Fibroblast of lung (primary cell): ENCODE measurements around the gene ZNF775. TPM values are rescaled to one million over a fixed set of nuclear protein-coding genes. Genes with fewer than 3 reads are reported as not detected.
A peak's percentile ranks its signal among the peaks of the same experiment; 100 is the strongest.

ENCODE experiments used
- DNase-seq, 2 donors: peaks; one replicate each; pipeline versions ENCODE4 v3.0.0 to v3.0.0-alpha.2; 2010; ENCODE audit warnings: low read depth in 2 of 2
- H2AFZ ChIP-seq: 2 replicates; pipeline ENCODE4 v1.5.1; 2012; ENCODE audit warnings: low read length, control low read depth, inconsistent platforms
- H3K27ac ChIP-seq: 2 replicates; pipeline ENCODE4 v1.5.1; 2011; ENCODE audit warnings: low read length, control low read depth; ENCODE audit not compliant: insufficient read depth
- H3K27me3 ChIP-seq: 2 replicates; pipeline ENCODE4 v1.5.1; 2011; ENCODE audit warnings: mild to moderate bottlenecking, low read length; ENCODE audit not compliant: control insufficient read depth, insufficient read depth
- H3K36me3 ChIP-seq: 2 replicates; pipeline ENCODE4 v1.5.1; 2011; ENCODE audit warnings: low read length; ENCODE audit not compliant: control insufficient read depth, insufficient read depth
- H3K4me1 ChIP-seq: 2 replicates; pipeline ENCODE4 v1.5.1; 2011; ENCODE audit warnings: low read length; ENCODE audit not compliant: control insufficient read depth, insufficient read depth; ENCODE audit errors: extremely low read depth
- H3K4me2 ChIP-seq: 2 replicates; pipeline ENCODE4 v1.5.1; 2011; ENCODE audit warnings: low read length, control low read depth; ENCODE audit not compliant: insufficient read depth; ENCODE audit errors: extremely low read depth
- H3K4me3 ChIP-seq, 4 experiments: fragments of 200-600 bp in 1 of 4; sonication (generic) in 1 of 4; replicated peaks in 1 of 4; 2 replicates each; pipeline ENCODE4 v1.5.1; 2011 to 2016; ENCODE audit warnings: low read length in 4 of 4, low read depth in 3 of 4, mild to moderate bottlenecking in 3 of 4, control low read depth in 2 of 4, inconsistent platforms in 1 of 4, mixed read lengths in 1 of 4; ENCODE audit not compliant: insufficient read depth in 1 of 4; ENCODE audit errors: control extremely low read depth in 1 of 4
- H3K79me2 ChIP-seq: 2 replicates; pipeline ENCODE4 v1.5.1; 2012; ENCODE audit warnings: mild to moderate bottlenecking, low read length, inconsistent platforms; ENCODE audit not compliant: control insufficient read depth, insufficient read depth
- H3K9ac ChIP-seq: 2 replicates; pipeline ENCODE4 v1.5.1; 2011; ENCODE audit warnings: mild to moderate bottlenecking, low read length, control low read depth; ENCODE audit not compliant: insufficient read depth
- H3K9me3 ChIP-seq: 2 replicates; pipeline ENCODE4 v1.5.1; 2012; ENCODE audit warnings: low read depth, low read length; ENCODE audit not compliant: control insufficient read depth, insufficient read depth
- H4K20me1 ChIP-seq: 2 replicates; pipeline ENCODE4 v1.5.1; 2011; ENCODE audit warnings: low read length; ENCODE audit not compliant: control insufficient read depth, insufficient read depth; ENCODE audit errors: extremely low read depth
- EZH2 ChIP-seq: IDR thresholded peaks from 2 replicates; pipeline ENCODE4 v1.5.1; 2012; ENCODE audit warnings: low read length, control low read depth, mild to moderate bottlenecking; ENCODE audit errors: missing control alignments
- polyA plus RNA-seq, 2 donors: library from polyadenylated mRNA; depleted of rRNA in 1 of 2; stranded (reverse) in 1 of 2; unstranded in 1 of 2; fragments of >200 nt; gene quantifications; 2 replicates each; pipeline ENCODE4 v1.2.1, GENCODE V29; 2011 to 2012; ENCODE audit warnings: missing spikeins in 1 of 2
- total RNA-seq: library from RNA; depleted of rRNA; stranded (reverse); fragments of >200 nt; gene quantifications from 2 replicates; pipeline ENCODE4 v1.2.1, GENCODE V29; 2014
- TF ChIP-seq, protein P1 (sequence below), 2 donors: IDR thresholded peaks in 1 of 2; conservative IDR thresholded peaks in 1 of 2; 1 replicate in 1 of 2; 2 replicates in 1 of 2; pipeline ENCODE4 v1.5.1; 2011 to 2012; ENCODE audit warnings: low read length in 2 of 2, control low read depth in 1 of 2, inconsistent platforms in 1 of 2, low read depth in 1 of 2, mild to moderate bottlenecking in 1 of 2

Gene ZNF775
- total and polyA plus RNA-seq, 2 donors (not counting 1 experiment from before 2014, with no cell fraction given), result 1.2 to 9.6 TPM

DNA sequence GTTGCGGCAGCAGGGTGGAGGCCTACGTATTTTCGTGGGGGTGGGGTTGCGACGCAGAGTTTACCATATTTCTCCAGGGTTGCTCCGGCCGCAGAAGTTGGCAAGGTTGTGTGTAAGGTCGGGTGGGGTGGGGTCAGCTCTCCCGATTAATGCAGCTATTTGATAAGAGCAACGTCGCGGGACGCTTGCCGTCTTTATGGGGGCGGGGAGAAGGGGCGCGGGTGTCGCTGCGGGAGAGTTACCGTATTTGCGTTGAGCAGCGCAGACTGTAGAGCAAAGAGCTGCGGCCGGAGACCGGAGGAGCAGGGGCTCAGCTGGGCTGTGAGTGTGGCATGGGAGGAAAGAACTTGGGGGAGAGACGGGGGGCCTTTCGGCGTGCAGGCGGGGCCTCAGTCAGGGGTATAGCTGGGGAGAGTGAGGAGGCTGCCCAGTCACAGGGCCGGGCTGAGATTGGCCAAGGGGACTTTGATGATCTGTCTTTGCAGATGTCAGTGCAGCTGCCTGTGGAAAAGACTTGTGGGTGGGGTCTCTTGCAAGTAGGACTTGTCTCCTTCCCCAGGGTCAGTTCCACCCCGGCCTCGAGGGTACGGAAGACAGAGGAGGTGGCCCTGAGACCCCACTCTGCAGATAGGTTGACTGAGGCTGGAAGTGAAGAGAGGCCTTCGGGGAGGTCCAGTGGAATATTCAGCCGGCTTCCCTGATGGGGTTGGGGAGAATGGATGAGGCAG, 26.6 kb downstream of the ZNF775 start:
- peaks cover 8% of the 10 kb centered on the region for H3K4me1 ChIP-seq
- peak overlapping the region; percentile 69 to 73 (median 70) for H3K4me3 ChIP-seq
- no peaks in the 10 kb centered on the region for H3K9me3 ChIP-seq
- no peaks in the 10 kb centered on the region for H3K27me3 ChIP-seq
- no peaks in the 10 kb centered on the region for H3K79me2 ChIP-seq
- peak overlapping the region; percentile 57 for H3K9ac ChIP-seq
- peak overlapping the region; percentile 88 for H3K4me2 ChIP-seq
- no peaks in the 10 kb centered on the region for H3K36me3 ChIP-seq
- TF ChIP-seq EZH2, result no peak
- TF ChIP-seq, protein P1, sequence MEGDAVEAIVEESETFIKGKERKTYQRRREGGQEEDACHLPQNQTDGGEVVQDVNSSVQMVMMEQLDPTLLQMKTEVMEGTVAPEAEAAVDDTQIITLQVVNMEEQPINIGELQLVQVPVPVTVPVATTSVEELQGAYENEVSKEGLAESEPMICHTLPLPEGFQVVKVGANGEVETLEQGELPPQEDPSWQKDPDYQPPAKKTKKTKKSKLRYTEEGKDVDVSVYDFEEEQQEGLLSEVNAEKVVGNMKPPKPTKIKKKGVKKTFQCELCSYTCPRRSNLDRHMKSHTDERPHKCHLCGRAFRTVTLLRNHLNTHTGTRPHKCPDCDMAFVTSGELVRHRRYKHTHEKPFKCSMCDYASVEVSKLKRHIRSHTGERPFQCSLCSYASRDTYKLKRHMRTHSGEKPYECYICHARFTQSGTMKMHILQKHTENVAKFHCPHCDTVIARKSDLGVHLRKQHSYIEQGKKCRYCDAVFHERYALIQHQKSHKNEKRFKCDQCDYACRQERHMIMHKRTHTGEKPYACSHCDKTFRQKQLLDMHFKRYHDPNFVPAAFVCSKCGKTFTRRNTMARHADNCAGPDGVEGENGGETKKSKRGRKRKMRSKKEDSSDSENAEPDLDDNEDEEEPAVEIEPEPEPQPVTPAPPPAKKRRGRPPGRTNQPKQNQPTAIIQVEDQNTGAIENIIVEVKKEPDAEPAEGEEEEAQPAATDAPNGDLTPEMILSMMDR (conservative IDR thresholded peaks at IDR 0.05 in 1 of 2, IDR thresholded peaks at IDR 0.05 in 1 of 2; ENCODE audit: low read depth in 1 of 2, low read length in 2 of 2), result no peak
- peak overlapping the region; percentile 50 for H3K27ac ChIP-seq
- peak overlapping the region; percentile 84 for H2AFZ ChIP-seq
- no peak for DNase-seq
- no peaks in the 10 kb centered on the region for H4K20me1 ChIP-seq

DNA sequence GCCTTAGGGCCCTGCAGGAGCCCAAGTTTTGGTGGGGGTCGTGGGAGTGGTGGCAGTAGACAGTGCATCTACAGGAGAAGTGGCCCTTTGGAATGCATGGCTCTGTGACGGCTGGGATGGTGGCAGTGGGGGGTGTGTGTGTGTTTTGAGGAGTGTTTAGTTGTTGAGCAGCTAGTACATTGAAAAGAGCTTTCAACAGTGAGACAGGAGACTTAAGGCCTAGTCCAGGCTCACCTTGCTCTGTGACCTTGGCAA, 27.1 kb downstream of the ZNF775 start:
- TF ChIP-seq EZH2, result no peak
- TF ChIP-seq, protein P1 (conservative IDR thresholded peaks at IDR 0.05 in 1 of 2, IDR thresholded peaks at IDR 0.05 in 1 of 2; ENCODE audit: low read depth in 1 of 2, low read length in 2 of 2), result no peak
- H3K36me3 ChIP-seq, result no peaks in the 10 kb centered on the region
- H3K9me3 ChIP-seq, result no peaks in the 10 kb centered on the region
- no peaks in the 10 kb centered on the region for H3K27me3 ChIP-seq
- peak overlapping the region; percentile 59 for H2AFZ ChIP-seq
- no peak for DNase-seq
- no peaks in the 10 kb centered on the region for H4K20me1 ChIP-seq
- peak overlapping the region; percentile 69 to 73 (median 70) for H3K4me3 ChIP-seq
- peak overlapping the region; percentile 43 for H3K9ac ChIP-seq
- peak overlapping the region; percentile 88 for H3K4me2 ChIP-seq
- peaks cover 8% of the 10 kb centered on the region for H3K4me1 ChIP-seq
- H3K27ac ChIP-seq, result peak overlapping the region; percentile 50
- H3K79me2 ChIP-seq, result no peaks in the 10 kb centered on the region

DNA sequence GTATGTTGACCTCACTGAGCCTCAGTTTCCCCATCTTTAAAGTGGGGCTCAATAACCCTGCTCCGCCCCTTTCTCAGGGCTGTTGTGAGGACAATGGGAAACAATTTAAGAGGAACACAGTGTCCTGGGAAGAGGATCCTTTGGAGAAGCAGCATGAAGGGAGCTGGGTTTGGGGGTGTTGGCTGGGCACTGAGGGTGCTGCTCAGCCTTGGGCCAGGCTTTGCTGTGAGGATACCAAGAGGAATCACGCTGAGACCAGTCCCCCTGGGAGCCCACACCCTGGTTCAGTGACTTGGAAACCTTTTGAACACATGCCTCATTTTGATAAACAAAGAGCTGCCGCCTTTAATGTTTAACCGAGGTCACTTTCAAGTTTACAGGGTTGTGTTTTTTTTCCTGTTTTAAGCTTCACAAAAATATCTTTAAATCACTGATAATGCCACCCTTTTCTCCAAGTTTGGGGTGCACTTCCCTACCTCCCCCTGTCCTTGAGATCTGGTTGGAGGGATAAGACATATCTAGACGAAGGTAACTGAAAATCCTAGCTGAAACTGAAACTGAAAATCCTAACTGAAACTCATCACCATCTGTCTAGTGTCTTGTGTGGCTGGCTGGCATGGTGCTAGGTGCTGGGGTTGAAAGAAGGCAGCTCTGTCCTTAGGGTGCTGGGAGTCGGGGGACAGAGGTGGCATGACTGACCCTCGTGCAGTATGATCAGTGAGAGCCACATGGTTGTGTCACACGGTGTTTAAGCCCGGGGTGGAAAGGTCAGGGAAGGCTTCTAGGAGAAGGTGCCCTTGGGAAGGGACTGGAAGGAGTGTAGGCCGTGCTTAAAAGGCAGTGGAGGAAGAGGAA, 27.7 kb downstream of the ZNF775 start:
- no peaks in the 10 kb centered on the region for H3K79me2 ChIP-seq
- peak overlapping the region; percentile 50 for H3K27ac ChIP-seq
- peak overlapping the region; percentile 59 for H2AFZ ChIP-seq
- peaks cover 8% of the 10 kb centered on the region for H3K4me1 ChIP-seq
- peak overlapping the region; percentile 69 to 73 (median 70) for H3K4me3 ChIP-seq
- no peak for TF ChIP-seq EZH2
- TF ChIP-seq, protein P1 (conservative IDR thresholded peaks at IDR 0.05 in 1 of 2, IDR thresholded peaks at IDR 0.05 in 1 of 2; ENCODE audit: low read depth in 1 of 2, low read length in 2 of 2), result no peak
- H4K20me1 ChIP-seq, result no peaks in the 10 kb centered on the region
- H3K9ac ChIP-seq, result peak overlapping the region; percentile 43
- H3K27me3 ChIP-seq, result no peaks in the 10 kb centered on the region
- no peak for DNase-seq
- no peaks in the 10 kb centered on the region for H3K36me3 ChIP-seq
- peak overlapping the region; percentile 88 for H3K4me2 ChIP-seq
- no peaks in the 10 kb centered on the region for H3K9me3 ChIP-seq
